ENCODE results near the gene SLC2A4RG. TPM values are rescaled to one million over a fixed set of nuclear protein-coding genes. Genes with fewer than 3 reads are reported as not detected.

SLC2A4RG gene
- total RNA-seq, 4 donors from 2014 or later, result 26.3 to 50.2 (median 47.7) TPM

DNA sequence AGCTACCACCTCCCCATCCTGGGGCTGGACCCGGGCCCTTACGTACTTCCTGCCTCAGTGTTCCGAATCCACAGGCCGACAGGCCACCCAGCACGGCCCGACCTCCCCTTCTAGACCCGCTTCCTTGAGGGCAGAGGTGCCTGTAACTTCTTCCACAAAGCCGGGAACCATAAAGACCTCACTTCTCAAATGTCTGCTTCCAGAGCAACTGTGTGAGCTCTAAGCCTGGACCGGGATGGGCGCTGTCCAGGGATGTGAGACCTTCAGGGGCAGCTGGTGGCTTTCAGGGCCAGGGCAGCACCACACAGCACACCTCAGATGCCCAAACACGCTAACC is 9.3 kb downstream of the SLC2A4RG start:
- TF ChIP-seq POLR2A (IDR thresholded peaks at IDR 0.05) (no peak), POLR2AphosphoS5 (IDR thresholded peaks at IDR 0.05) (no peak), CTCF (IDR thresholded peaks at IDR 0.05) (no peak), EP300 (IDR thresholded peaks at IDR 0.05; ENCODE audit: low read depth) (no peak)
- DNase-seq, result no peak
- Histone ChIP-seq H3K4me3 (no peak overlapping the region), H3K36me3 (no peaks in the 10 kb centered on the region), H3K27me3 (no peaks in the 10 kb centered on the region), H3K27ac (no peak overlapping the region), H3K4me1 (no peaks in the 10 kb centered on the region), H3K9me3 (no peaks in the 10 kb centered on the region)
- 79% methylated on average over 11 of the region's 11 CpGs; no CpG with 5 or more reads in 1 of the 2 donors for WGBS, 2 donors (ENCODE audit: low coverage in 1 of 2)
- in situ Hi-C loops (cut with MboI; ENCODE audit: low pct_ligation_motif_present in 1 of 4, low pct_unique_long_range_greater_than_20kb in 1 of 4, low sequenced_read_pairs in 3 of 4), result no loop called here
- intact Hi-C loops (cut with DNase I; ENCODE audit: low total_unique reads), result no loop called here

GRCh38 chr20:63749597-63750508 is 10.3 kb downstream of the SLC2A4RG start:
- TF ChIP-seq POLR2AphosphoS5 (IDR thresholded peaks at IDR 0.05), result no peak
- Histone ChIP-seq H3K27ac (no peak overlapping the region), H3K9me3 (no peaks in the 10 kb centered on the region), H3K27me3 (no peaks in the 10 kb centered on the region), H3K36me3 (no peaks in the 10 kb centered on the region), H3K4me1 (no peaks in the 10 kb centered on the region), H3K4me3 (no peak overlapping the region)
- WGBS, 2 donors (ENCODE audit: low coverage in 1 of 2), result 81 to 93% methylated on average over 3 to 16 of the region's 16 CpGs
- no peak for DNase-seq
- in situ Hi-C loops (cut with MboI; ENCODE audit: low pct_ligation_motif_present in 1 of 4, low pct_unique_long_range_greater_than_20kb in 1 of 4, low sequenced_read_pairs in 3 of 4) (no loop called here), intact Hi-C loops (cut with DNase I; ENCODE audit: low total_unique reads) (no loop called here)

DNA sequence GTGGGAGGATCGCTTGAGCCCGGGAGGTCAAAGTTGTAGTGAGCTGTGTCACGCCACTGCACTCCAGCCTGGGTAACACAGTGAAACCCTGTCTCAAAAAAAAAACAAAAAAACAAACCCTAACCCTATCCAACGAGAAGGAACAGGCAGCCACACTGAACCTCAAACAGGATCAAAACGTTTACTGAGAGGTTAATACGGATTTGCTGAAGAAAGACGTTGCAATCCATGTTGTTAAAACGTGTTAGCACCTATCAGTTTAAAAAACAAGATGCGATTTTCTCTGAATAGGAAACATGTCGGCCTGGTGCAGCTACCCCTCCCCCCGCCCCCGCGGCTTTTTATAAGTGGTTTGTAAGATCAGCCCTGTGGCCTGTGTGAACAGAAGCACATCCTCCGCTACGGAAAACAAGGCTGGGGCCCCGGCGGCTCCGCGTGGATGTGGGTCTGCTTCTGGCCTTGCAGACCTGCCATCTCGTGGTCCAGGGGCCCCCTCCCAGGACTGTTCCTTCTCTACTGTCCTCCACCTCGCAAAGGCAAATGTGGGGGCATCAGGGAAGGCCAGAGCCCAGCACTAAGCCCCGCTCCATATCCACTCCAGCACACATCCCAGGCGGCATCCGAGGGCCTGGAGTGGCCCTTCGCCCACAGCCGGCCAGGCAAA is 11.4 kb downstream of the SLC2A4RG start:
- H3K27me3 ChIP-seq, result no peaks in the 10 kb centered on the region
- in situ Hi-C loops (cut with MboI; ENCODE audit: low pct_ligation_motif_present in 1 of 4, low pct_unique_long_range_greater_than_20kb in 1 of 4, low sequenced_read_pairs in 3 of 4) (no loop called here), intact Hi-C loops (cut with DNase I; ENCODE audit: low total_unique reads) (no loop called here)
- no peak for TF ChIP-seq CTCF (IDR thresholded peaks at IDR 0.05)
- WGBS, 2 donors (ENCODE audit: low coverage in 1 of 2), result 39 to 65% methylated on average over 9 to 26 of the region's 26 CpGs
- no peaks in the 10 kb centered on the region for H3K4me1 ChIP-seq
- H3K4me3 ChIP-seq, result no peak overlapping the region
- no peaks in the 10 kb centered on the region for H3K9me3 ChIP-seq
- no peaks in the 10 kb centered on the region for H3K36me3 ChIP-seq
- no peak for DNase-seq
- peak overlapping the region in 1 of 4 donors; percentile 33 for H3K27ac ChIP-seq

- DNase-seq, result no peak
- H3K4me1 ChIP-seq, result no peaks in the 10 kb centered on the region
- no peaks in the 10 kb centered on the region for H3K36me3 ChIP-seq
- peak overlapping the region in 1 of 4 donors; percentile 33 for H3K27ac ChIP-seq
- in situ Hi-C loops (cut with MboI; ENCODE audit: low pct_ligation_motif_present in 1 of 4, low pct_unique_long_range_greater_than_20kb in 1 of 4, low sequenced_read_pairs in 3 of 4), result no loop called here
- no peaks in the 10 kb centered on the region for H3K27me3 ChIP-seq
- WGBS, 2 donors (ENCODE audit: low coverage in 1 of 2), result 88% methylated on average over 23 of the region's 45 CpGs; no CpG with 5 or more reads in 1 of the 2 donors
- no peak for TF ChIP-seq CTCF (IDR thresholded peaks at IDR 0.05)
- TF ChIP-seq POLR2AphosphoS5 (IDR thresholded peaks at IDR 0.05), result no peak
- no peak for TF ChIP-seq EP300 (IDR thresholded peaks at IDR 0.05; ENCODE audit: low read depth)
- TF ChIP-seq POLR2A (IDR thresholded peaks at IDR 0.05), result no peak
- intact Hi-C loops (cut with DNase I; ENCODE audit: low total_unique reads), result no loop called here
- H3K9me3 ChIP-seq, result no peaks in the 10 kb centered on the region
- H3K4me3 ChIP-seq, result no peak overlapping the region
Measured at GRCh38 chr20:63751471-63752271, 12.1 kb downstream of the SLC2A4RG start.
